ENCODE data around the gene CYYR1.

DNA sequence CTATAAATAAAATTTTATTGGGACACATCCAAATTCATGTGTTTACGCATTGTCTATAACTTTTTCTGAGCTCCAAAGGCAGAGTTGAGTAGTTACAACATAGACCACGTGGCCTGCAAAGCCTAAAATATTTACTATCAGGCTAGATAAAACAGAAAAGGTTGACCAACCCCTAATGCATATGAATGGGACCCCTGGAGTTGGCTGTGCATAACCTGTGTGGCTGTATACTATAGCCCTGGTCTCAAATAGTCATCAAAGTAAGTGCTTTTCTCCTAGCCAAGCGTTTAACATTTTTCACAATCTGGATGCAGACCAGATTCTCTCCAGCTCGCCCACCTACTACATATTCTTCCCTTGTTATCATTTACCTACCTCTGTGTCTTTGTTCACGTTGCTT is 60.4 kb downstream of the CYYR1 start:
- no peak for TF ChIP-seq POLR2AphosphoS5 (IDR thresholded peaks at IDR 0.05)
- no peak for TF ChIP-seq CTCF (IDR thresholded peaks at IDR 0.05)
- TF ChIP-seq EP300 (IDR thresholded peaks at IDR 0.05): no peak

All from suprapubic skin (tissue), 4 donors.